Endothelial cell of umbilical vein (primary cell): ENCODE measurements around the gene NPDC1. TPM values are rescaled to one million over a fixed set of nuclear protein-coding genes. Genes with fewer than 3 reads are reported as not detected.

Source experiments
- BruUV-seq: library from RNA; stranded (reverse); fragments of 400-500 nt; replicated peaks from 2 replicates; lab custom pipeline; 2021; lab: Mats Ljungman, UMichigan
- CTCF ChIA-PET: fragments of 300-600, 350-600 bp; sonication (Branson Sonifier 250); formaldehyde crosslinking; loops from one replicate; lab custom pipeline; 2021; ENCODE audit warnings: antibody characterized with exemption, inconsistent platforms; lab: Charles Lee
- POLR2A ChIA-PET: fragments of 300-600, 350-600 bp; sonication (Branson Sonifier 250); formaldehyde crosslinking; loops from one replicate; lab custom pipeline; 2021; ENCODE audit warnings: antibody characterized with exemption, inconsistent platforms; lab: Charles Lee
- DNase-seq: peaks from one replicate; pipeline ENCODE4 v3.0.0-alpha.2; 2011; ENCODE audit warnings: low read depth, low spot score
- FAIRE-seq: peaks from 2 replicates; lab custom pipeline; 2011; peaks lifted over from hg19 to GRCh38; lab: Jason Lieb, UNC
- H2AFZ ChIP-seq: 2 replicates; pipeline ENCODE4 v1.6.0; 2012; ENCODE audit warnings: low read depth, low read length, control low read depth, inconsistent platforms
- H3K27ac ChIP-seq: 2 replicates; pipeline ENCODE4 v1.5.1; 2011; ENCODE audit warnings: low read depth, mild to moderate bottlenecking, control low read depth, low read length, moderate library complexity; ENCODE audit not compliant: insufficient read depth
- H3K27me3 ChIP-seq, 2 experiments: 2 replicates each; pipeline versions ENCODE4 v1.6.0 to v1.6.1; 2011; ENCODE audit warnings: low read length in 2 of 2, mixed read lengths in 1 of 2; ENCODE audit not compliant: control insufficient read depth in 2 of 2, insufficient read depth in 2 of 2
- H3K36me3 ChIP-seq, 2 experiments: 2 replicates in 1 of 2; 3 replicates in 1 of 2; pipeline ENCODE4 v1.5.1; 2011; ENCODE audit warnings: low read length in 2 of 2, mild to moderate bottlenecking in 1 of 2, moderate library complexity in 1 of 2; ENCODE audit not compliant: control insufficient read depth in 2 of 2, insufficient read depth in 2 of 2; ENCODE audit errors: extremely low read depth in 1 of 2
- H3K4me1 ChIP-seq: 3 replicates; pipeline ENCODE4 v1.5.1; 2011; ENCODE audit warnings: mild to moderate bottlenecking, low read length; ENCODE audit not compliant: control insufficient read depth, insufficient read depth; ENCODE audit errors: extremely low read depth
- H3K4me2 ChIP-seq: 2 replicates; pipeline ENCODE4 v1.6.1; 2011; ENCODE audit warnings: low read length, control low read depth, mixed read lengths; ENCODE audit not compliant: insufficient read depth
- H3K4me3 ChIP-seq, 3 experiments: fragments of 200-600 bp in 1 of 3; sonication (generic), shearing (Covaris generic) in 1 of 3; replicated peaks in 1 of 3; 2 replicates each; pipeline ENCODE4 v1.5.1; 2011 to 2016; ENCODE audit warnings: control low read depth in 3 of 3, low read length in 3 of 3, mild to moderate bottlenecking in 2 of 3, inconsistent platforms in 1 of 3, low read depth in 1 of 3, moderate library complexity in 1 of 3; ENCODE audit not compliant: insufficient read depth in 1 of 3
- H3K79me2 ChIP-seq: 2 replicates; pipeline ENCODE4 v1.6.0; 2012; ENCODE audit warnings: low read length, inconsistent platforms; ENCODE audit not compliant: control insufficient read depth, insufficient read depth
- H3K9ac ChIP-seq: replicated peaks from 2 replicates; pipeline ENCODE3; 2011; ENCODE audit warnings: low read length, control low read depth; ENCODE audit not compliant: insufficient read depth; ENCODE audit errors: extremely low read depth
- H3K9me1 ChIP-seq: replicated peaks from 3 replicates; pipeline ENCODE4 v1.6.0; 2011; ENCODE audit warnings: mild to moderate bottlenecking, low read length; ENCODE audit not compliant: control insufficient read depth, insufficient read depth; ENCODE audit errors: extremely low read depth
- H3K9me3 ChIP-seq: replicated peaks from 2 replicates; pipeline ENCODE4 v1.5.1; 2012; ENCODE audit warnings: low read length, inconsistent platforms; ENCODE audit not compliant: control insufficient read depth, insufficient read depth
- H4K20me1 ChIP-seq: replicated peaks from 2 replicates; pipeline ENCODE3; 2011; ENCODE audit warnings: mild to moderate bottlenecking, low read length; ENCODE audit not compliant: control insufficient read depth, insufficient read depth; ENCODE audit errors: extremely low read depth
- EZH2 ChIP-seq: IDR thresholded peaks from 2 replicates; pipeline ENCODE4 v1.6.1; 2012; ENCODE audit warnings: borderline replicate concordance, low read depth, mild to moderate bottlenecking, moderate library complexity, low read length, inconsistent platforms; ENCODE audit not compliant: severe bottlenecking
- FOS ChIP-seq: IDR thresholded peaks from 2 replicates; pipeline ENCODE4 v1.6.1; 2011; ENCODE audit warnings: mild to moderate bottlenecking, low read length, moderate library complexity, borderline replicate concordance; ENCODE audit not compliant: insufficient read depth
- GATA2 ChIP-seq: IDR thresholded peaks from 2 replicates; pipeline ENCODE4 v1.7.0; 2011; ENCODE audit warnings: low read depth, mild to moderate bottlenecking, moderate library complexity, mixed read lengths, low read length; ENCODE audit not compliant: insufficient read length, insufficient read depth
- JUN ChIP-seq: IDR thresholded peaks from 2 replicates; pipeline ENCODE4 v1.6.1; 2011; ENCODE audit warnings: borderline replicate concordance, low read depth; ENCODE audit not compliant: insufficient read length, insufficient read depth
- MAX ChIP-seq: IDR thresholded peaks from 2 replicates; pipeline ENCODE4 v1.6.1; 2011; ENCODE audit not compliant: insufficient read depth, insufficient read length
- MYC ChIP-seq: IDR thresholded peaks from one replicate; pipeline ENCODE4 v1.6.1; 2011; ENCODE audit warnings: mild to moderate bottlenecking, low read depth, low read length
- POLR2A ChIP-seq: IDR thresholded peaks from 2 replicates; pipeline ENCODE4 v1.6.1; 2012; ENCODE audit warnings: low read depth, mild to moderate bottlenecking, control low read depth, low read length
- POLR2AphosphoS5 ChIP-seq: IDR thresholded peaks from 2 replicates; pipeline ENCODE4 v1.6.1; 2012; ENCODE audit warnings: low read depth, mild to moderate bottlenecking, control low read depth, low read length, moderate library complexity; ENCODE audit not compliant: insufficient read depth
- dilution Hi-C: fragments of 300-500 bp; cut with MboI; formaldehyde crosslinking; loops from one replicate; pipeline ENCODE4 v1.15.0; 2019; ENCODE audit warnings: low sequenced_read_pairs; ENCODE audit not compliant: extremely low pct_ligation_motif_present
- intact Hi-C: fragments of 100-400 bp; cut with micrococcal nuclease; formaldehyde crosslinking; loops from one replicate; pipeline ENCODE4 v1.10.0; 2022
- polyA plus RNA-seq, 4 experiments: library from polyadenylated mRNA; depleted of rRNA in 3 of 4; stranded (reverse) in 3 of 4; unstranded in 1 of 4; fragments of >200 nt; gene quantifications; 2 replicates each; pipeline versions ENCODE4 v1.2.1 to v1.2.3, GENCODE V29; 2011 to 2012; ENCODE audit warnings: missing spikeins in 1 of 4
- total RNA-seq: library from RNA; stranded (reverse); gene quantifications from 2 replicates; pipeline ENCODE4 v1.2.3, GENCODE V29; 2021
- TF ChIP-seq, protein P1 (sequence below), 2 donors: IDR thresholded peaks; 1 replicate in 1 of 2; 2 replicates in 1 of 2; pipeline ENCODE4 v1.5.1; 2011; ENCODE audit warnings: low read length in 2 of 2, mild to moderate bottlenecking in 2 of 2, moderate library complexity in 2 of 2, control low read depth in 1 of 2, inconsistent platforms in 1 of 2, low read depth in 1 of 2; ENCODE audit not compliant: insufficient read depth in 1 of 2; ENCODE audit errors: extremely low read depth in 1 of 2

The NPDC1 gene
- total and polyA plus RNA-seq, 2 donors (not counting 3 experiments of a cell fraction or from before 2014, with no cell fraction given) = 115 to 181 TPM

DNA sequence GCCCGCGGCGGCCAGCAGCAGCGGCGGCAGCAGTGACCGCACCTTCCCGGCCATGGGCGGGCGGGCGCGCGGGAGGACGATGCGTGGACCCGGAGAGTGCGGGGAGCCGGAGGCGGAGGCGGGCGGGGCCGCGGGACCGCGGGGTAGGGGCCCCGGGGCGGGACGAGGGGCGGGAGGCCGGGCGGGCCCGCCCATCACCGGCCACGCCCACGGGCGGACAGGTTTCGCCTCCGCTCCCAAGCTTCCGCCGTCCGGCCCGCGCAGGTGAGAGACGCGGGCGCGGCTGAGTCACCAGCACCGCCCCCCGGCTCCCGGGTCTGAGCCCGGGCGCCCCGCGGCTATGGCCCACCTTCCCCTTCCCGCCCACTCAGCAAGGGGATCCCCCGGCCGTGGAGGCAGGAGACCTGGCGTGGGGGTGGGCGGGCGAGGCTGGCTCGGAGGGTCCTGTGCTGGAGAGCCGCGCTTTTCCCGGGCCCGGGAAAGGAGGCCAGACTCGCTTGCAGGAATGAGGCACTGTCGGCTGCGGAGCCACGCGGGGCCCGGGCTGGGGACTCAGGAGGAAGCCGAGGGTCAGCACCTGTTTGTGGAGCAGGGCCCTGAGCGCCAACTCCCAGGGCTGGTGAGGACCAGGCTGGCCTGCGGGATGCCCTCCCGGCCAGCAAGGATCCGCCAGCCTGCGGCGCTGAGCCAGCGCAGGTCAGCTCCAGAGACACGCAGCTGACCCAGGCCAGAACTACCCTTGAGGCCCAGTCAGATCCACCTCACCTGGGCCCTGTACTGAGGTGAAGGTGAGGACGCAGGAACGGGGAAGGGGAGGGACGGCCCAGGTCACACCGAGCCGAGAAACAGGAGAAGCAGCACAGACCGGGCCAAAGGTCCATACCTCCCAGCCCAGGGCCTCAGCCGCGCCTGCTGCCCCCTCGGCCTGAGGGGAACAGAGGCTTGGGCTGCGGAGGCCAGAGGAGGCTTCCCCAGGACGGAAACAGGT lies 8.3 kb upstream of the NPDC1 start, which contains the start of gene ENTPD2:
TSS of gene ENTPD2 (minus strand) at position 118 of the 988 bp plus-strand sequence. CDS start at position 54, 64 bp downstream.
- no peaks in the 10 kb centered on the region for H3K79me2 ChIP-seq
- no peaks in the 10 kb centered on the region for H3K4me1 ChIP-seq
- TF ChIP-seq EZH2 (no peak), MAX (no peak), FOS (no peak), POLR2AphosphoS5 (no peak), JUN (no peak), GATA2 (no peak), POLR2A (no peak), MYC (no peak)
- TF ChIP-seq, protein P1, sequence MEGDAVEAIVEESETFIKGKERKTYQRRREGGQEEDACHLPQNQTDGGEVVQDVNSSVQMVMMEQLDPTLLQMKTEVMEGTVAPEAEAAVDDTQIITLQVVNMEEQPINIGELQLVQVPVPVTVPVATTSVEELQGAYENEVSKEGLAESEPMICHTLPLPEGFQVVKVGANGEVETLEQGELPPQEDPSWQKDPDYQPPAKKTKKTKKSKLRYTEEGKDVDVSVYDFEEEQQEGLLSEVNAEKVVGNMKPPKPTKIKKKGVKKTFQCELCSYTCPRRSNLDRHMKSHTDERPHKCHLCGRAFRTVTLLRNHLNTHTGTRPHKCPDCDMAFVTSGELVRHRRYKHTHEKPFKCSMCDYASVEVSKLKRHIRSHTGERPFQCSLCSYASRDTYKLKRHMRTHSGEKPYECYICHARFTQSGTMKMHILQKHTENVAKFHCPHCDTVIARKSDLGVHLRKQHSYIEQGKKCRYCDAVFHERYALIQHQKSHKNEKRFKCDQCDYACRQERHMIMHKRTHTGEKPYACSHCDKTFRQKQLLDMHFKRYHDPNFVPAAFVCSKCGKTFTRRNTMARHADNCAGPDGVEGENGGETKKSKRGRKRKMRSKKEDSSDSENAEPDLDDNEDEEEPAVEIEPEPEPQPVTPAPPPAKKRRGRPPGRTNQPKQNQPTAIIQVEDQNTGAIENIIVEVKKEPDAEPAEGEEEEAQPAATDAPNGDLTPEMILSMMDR (IDR thresholded peaks at IDR 0.05; ENCODE audit: extremely low read depth in 1 of 2, insufficient read depth in 1 of 2, low read depth in 1 of 2, low read length in 2 of 2) = no peak
- no peaks in the 10 kb centered on the region for H4K20me1 ChIP-seq
- peaks cover 8 to 21% of the 10 kb centered on the region in 2 experiments for H3K27me3 ChIP-seq
- H2AFZ ChIP-seq = no peak within 1 kb of the TSS
- H3K4me2 ChIP-seq = no peak within 1 kb of the TSS
- POLR2A ChIA-PET = no interaction called here
- no peaks in the 10 kb centered on the region for H3K9me3 ChIP-seq
- no peaks in the 10 kb centered on the region for H3K9me1 ChIP-seq
- DNase-seq (no peak), FAIRE-seq (no peak)
- no peak within 1 kb of the TSS for H3K27ac ChIP-seq
- BruUV-seq = no TSS peak
- H3K4me3 ChIP-seq = no peak within 1 kb of the TSS
- CTCF ChIA-PET = interaction anchor here (1.9 to 2.2 kb wide), 2 partner anchors 10 to 25 kb away, joined by 7 to 23 read pairs; no protein-coding TSS in a partner anchor
- dilution Hi-C loops = no loop called here
- H3K9ac ChIP-seq = no peak within 1 kb of the TSS
- H3K36me3 ChIP-seq = no peaks in the 10 kb centered on the region
- intact Hi-C loops = no loop called here
